HG03175 (cell line): ENCODE measurements around the gene RBM28.
A peak's percentile ranks its signal among the peaks of the same experiment; 100 is the strongest.

Source experiments
- ATAC-seq: cut with Tn5 transposase; IDR thresholded peaks from one replicate; pipeline ENCODE4 v1.9.1; 2021; ENCODE audit warnings: mild to moderate bottlenecking, moderate library complexity; ENCODE audit not compliant: unreplicated experiment

RBM28 gene

GRCh38 chr7:128343554-128344430 is at the start of gene RBM28:
Gene RBM28 (minus strand): TSS chr7:128343908. CDS start chr7:128343793, 115 bp downstream.
- peak; percentile 93 for ATAC-seq

DNA sequence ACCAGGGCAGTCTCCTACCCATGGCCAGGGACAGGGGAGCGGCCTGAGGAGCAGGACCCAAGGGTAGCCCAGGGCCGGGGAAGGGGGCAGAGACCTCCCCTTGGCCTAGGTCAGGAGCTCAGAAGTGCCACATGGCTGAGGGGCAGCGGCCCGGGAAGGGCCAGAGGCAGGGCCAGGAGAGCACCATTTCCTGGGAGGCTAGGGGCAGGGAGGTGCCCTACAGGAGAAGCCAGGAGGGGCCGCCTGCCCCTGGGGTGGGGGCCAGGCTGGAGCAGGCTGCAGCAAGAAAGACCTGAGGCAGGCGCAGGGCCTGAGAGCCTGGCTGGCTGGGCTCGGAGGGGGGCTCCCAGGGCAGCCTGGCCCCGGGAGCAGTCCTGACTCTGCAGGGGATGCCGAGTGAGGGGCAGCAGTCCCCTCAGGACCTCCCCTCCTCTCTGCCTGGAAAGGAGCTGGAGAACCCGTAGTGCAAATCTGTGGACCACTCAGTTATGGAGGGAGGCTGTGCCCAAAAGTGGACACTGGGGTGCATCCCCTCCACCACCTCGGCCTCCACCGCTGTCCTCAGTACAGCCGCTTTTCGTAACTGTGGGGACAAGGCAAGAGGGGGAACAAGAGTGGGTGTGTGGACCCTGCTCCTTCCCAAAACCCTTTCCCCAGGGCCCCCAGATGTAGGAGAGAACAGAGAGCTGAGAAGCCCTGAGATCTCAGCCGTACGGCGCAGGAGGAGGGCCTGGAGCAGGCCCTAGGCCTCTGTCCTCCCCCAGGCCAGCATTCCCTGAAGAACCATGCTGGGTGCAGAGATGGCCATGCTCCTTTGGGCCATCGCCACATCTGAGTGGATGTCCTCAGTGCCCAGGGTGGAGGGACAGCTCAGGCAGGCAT is 49.0 kb upstream of the RBM28 start:
- ATAC-seq: no peak

- no peak for ATAC-seq
These were observed 48.1 kb upstream of the RBM28 start for GRCh38 chr7:128391805-128392204.

DNA sequence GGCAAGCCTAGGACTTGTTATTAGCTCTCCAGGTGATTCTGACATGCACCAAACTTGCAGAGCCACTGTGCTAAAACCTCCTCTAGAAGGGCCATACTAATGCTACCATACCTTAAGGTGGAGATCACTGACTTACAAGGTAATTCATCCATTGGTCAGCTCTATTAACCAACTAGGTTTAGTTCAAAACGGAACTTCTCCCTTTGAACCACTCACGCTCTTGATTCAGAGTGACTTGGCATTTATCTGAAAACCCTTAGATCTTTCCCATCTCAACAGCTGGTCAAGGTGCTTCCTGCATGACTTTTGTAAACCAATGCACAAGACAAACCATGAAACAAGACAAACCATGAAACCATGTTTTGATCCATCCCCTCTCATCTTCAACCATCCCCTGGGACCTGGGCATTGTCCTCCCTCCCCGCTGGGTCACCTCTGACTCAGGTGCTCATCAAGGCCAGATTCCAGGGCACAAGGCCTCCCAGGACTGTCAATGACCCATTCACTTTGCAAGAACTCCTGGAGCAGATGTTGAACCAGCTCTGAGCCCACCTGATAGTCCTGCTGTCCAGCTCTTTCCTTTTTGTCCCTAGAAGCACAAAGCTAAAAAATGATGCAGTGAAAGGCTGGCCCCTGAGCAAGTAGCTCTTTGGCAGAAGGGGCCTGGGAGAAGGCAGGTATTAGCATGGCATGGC is 47.3 kb upstream of the RBM28 start:
- no peak for ATAC-seq

DNA sequence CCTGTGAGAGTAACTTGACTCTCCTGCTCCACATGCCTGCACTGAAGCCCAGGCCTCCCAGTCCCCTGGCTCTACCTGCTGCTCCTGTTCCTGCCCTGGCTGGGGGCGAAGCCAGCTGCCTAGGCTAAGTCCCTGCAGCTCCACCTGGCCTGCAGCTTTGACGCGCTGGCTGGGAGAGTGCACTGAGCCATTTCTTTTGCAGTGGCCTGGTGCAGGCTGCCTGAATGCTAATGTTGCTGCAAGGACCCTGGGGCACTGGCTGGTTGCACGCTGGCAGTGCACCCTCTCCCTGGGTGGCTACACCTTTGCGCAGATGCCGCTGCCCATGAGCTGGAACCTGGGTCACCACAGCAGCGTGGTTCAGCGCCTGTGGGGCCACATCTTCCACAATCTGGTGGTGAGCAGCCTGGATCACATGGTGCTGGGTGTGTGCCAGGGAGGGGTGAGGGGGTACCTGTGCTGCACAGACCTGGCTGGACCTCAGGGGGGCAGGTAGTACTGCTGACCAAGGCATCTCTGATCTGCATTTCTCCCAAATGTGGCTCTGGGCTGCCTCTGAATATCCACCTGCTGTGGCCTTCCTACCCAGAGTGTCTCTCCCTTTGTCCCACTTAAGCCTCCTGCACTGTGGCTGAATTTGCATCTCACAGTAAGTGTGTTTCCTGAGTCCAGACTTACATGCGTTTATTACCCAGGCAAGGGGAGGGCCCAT is 46.1 kb upstream of the RBM28 start:
- no peak for ATAC-seq

DNA sequence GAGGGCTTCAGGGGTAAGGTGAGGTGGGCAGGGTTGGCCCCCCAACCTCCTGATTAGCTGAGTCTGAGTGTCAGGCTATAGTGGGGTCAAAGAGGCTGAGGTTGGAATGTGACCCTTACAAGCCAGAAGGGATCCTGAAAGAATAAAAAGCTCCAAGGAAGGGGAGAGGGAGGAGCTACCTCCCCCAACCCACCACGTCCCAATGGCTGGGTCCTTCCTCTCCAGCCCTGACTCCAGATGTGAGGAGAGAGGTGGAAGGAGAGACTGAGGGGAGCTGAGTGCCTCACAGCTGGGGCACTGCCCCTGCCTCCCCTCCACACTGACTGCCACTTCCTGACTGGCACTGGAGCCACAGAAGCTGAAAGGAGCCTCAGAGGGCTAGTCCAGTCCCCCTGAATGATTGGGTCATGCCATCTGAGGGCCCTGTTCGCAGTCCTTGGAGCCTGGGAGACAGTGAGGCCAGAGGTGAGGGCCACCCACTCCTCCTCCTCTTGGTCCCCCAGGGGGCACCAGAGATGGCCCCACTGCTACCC is 45.4 kb upstream of the RBM28 start:
- ATAC-seq: no peak

- no peak for ATAC-seq
These were observed 44.4 kb upstream of the RBM28 start for GRCh38 chr7:128388145-128388485.

GRCh38 chr7:128387216-128388144 is 43.8 kb upstream of the RBM28 start:
- ATAC-seq: peak; percentile 52

- ATAC-seq: no peak
These were observed 42.5 kb upstream of the RBM28 start for GRCh38 chr7:128385988-128386925.

- ATAC-seq: no peak
These were observed 41.0 kb upstream of the RBM28 start for GRCh38 chr7:128384726-128385125.

- ATAC-seq: no peak
These were observed 40.1 kb upstream of the RBM28 start for GRCh38 chr7:128383776-128384175.

DNA sequence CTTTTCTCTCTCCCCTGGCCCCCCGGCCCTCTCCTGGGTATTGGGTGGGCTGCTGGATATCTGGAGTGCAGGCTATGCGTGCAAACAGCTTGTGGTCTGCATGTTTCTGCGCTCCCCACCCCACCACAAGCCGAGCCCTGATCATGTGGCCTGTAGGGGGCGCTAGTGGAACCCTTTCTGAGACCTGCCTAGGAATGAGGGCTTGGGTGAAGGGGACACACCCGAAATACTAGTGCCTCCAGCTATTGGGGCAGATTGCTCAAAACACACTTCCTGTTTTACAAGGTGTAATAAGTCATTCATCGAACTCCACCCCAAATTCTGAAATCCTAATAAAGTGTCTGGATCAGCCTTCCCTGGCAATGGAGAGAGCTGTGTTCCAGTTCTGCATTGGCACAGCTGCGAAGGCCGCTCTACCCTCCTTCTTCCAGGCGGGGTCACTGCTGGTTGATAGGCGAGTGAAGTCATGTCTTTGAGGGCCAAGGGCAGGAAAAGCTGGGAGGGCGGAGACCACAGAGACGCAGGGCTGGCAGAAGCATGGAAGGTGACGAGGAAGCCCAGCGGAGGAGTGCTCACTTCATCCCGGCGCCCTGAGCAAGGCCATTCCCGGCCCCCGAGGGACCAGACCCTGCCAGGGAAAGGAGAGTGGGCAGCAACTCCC is 37.6 kb upstream of the RBM28 start:
- no peak for ATAC-seq

DNA sequence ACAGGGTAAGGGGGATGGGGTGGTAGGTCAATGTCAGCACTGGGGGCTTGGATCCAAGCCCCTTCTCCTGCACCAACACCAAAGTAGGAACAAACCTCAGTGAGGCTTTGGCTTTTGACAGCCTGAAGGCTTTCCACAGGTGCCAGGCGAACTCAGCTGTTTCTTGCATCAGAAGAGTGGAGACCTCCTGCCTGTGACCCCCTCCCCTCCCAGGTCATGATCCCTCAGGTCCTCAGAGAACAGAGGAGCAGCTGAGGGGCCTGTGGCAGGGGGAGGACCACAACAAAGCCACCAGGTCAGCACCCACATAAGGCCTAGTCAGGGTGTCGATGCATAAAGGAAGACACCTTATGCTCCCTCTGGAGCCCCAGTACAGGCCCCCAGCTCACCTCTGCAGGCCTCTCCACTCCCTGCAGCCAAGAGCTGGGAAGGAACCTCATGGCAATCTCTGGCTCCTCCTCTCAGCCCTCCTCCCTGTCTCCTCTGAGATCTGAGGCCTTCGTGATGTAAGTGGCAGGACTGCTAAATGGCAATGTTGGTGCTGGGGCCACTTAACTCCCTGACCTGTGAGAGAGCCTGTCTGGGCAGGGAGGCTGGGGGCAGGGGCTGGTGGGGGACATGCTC is 36.9 kb upstream of the RBM28 start:
- ATAC-seq: no peak

DNA sequence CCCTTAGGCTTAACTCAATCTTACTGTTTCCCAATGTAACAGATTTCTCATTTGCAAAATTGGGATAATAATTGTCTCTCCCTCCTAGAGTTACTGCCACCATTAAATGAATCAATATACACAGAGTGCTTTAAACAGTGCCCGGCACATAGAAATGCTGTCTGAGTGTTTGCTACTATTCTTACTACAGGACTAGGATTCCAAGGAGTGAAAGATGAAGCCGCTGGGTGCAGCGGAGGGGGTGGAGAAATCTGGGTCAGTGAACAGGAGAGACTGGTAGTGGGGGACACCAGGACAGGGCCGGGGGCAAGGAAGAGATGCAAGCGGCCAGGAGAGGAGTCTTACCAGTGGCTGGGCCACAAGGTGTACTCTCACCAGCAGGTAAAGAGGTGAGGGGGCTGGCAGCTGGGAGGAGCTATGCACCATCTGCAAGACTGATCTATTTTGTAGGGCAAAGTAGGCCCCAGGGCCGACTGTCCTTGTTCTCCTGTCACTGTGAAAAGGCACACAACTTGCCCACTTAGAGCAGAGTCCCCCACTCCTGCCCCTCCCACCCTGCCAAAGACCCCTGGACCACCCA is 36.3 kb upstream of the RBM28 start:
- ATAC-seq: no peak

GRCh38 chr7:128378637-128379036 is 34.9 kb upstream of the RBM28 start:
- no peak for ATAC-seq

DNA sequence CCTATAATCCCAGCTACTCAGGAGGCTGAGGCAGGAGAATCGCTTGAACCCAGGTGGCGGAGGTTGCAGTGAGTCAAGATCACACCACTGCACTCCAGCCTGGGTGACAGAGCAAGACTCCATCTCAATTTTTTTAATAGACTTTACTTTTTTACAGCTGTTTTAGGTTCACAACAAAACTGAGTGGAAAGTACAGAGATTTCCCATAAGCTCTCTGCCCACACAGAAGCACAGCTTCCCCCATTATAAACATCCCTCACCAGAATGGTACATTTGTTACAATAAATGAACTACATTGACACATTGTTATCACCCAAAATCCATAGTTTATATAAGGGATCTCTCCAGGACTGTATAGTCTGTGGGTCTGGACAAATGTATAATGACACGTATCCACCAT is 32.4 kb upstream of the RBM28 start:
- no peak for ATAC-seq

GRCh38 chr7:128374041-128374440 is 30.3 kb upstream of the RBM28 start:
- ATAC-seq: no peak
